Measurements from ENCODE around the gene POLR2H. TPM values are rescaled to one million over a fixed set of nuclear protein-coding genes. Genes with fewer than 3 reads are reported as not detected.

POLR2H gene
- polyA plus RNA-seq, 1 experiment, result 72.0 TPM

DNA sequence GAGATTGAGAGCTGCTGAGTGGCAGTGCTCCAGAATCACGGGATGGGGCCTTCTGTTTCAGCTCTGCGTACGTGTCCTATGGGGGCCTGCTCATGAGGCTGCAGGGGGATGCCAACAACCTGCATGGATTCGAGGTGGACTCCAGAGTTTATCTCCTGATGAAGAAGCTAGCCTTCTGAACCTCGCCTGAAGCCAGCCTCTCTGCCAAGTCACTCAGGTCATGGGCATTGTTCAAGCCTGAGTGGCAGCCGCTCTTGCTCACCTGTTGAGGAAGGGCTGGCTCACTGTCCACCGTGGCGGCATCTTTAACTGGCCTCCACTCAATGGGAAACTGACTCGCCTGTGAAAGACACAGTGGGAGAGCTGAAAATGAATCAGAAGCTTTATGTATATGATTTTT is 6.6 kb downstream of the POLR2H start:
- no peak overlapping the region for H3K4me3 ChIP-seq (ENCODE audit: low read depth, low read length)
- CTCF ChIA-PET, result interaction anchor here (0.7 to 10.3 kb wide), 5 partner anchors 14 to 174 kb away, joined by 3 to 195 read pairs (median 5); no protein-coding TSS in a partner anchor
- H3K27me3 ChIP-seq (ENCODE audit: control insufficient read depth, insufficient read depth, low read length), result no peaks in the 10 kb centered on the region
- no peak for DNase-seq (ENCODE audit: low read depth)
- H3K36me3 ChIP-seq (ENCODE audit: control insufficient read depth, insufficient read depth, low read length), result peaks cover 4% of the 10 kb centered on the region; the same call in 1 of the 2 replicates
- TF ChIP-seq, protein P1, sequence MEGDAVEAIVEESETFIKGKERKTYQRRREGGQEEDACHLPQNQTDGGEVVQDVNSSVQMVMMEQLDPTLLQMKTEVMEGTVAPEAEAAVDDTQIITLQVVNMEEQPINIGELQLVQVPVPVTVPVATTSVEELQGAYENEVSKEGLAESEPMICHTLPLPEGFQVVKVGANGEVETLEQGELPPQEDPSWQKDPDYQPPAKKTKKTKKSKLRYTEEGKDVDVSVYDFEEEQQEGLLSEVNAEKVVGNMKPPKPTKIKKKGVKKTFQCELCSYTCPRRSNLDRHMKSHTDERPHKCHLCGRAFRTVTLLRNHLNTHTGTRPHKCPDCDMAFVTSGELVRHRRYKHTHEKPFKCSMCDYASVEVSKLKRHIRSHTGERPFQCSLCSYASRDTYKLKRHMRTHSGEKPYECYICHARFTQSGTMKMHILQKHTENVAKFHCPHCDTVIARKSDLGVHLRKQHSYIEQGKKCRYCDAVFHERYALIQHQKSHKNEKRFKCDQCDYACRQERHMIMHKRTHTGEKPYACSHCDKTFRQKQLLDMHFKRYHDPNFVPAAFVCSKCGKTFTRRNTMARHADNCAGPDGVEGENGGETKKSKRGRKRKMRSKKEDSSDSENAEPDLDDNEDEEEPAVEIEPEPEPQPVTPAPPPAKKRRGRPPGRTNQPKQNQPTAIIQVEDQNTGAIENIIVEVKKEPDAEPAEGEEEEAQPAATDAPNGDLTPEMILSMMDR (IDR thresholded peaks at IDR 0.05; ENCODE audit: insufficient read depth, low read depth, low read length), result no peak
- POLR2A ChIA-PET, result no interaction called here

DNA sequence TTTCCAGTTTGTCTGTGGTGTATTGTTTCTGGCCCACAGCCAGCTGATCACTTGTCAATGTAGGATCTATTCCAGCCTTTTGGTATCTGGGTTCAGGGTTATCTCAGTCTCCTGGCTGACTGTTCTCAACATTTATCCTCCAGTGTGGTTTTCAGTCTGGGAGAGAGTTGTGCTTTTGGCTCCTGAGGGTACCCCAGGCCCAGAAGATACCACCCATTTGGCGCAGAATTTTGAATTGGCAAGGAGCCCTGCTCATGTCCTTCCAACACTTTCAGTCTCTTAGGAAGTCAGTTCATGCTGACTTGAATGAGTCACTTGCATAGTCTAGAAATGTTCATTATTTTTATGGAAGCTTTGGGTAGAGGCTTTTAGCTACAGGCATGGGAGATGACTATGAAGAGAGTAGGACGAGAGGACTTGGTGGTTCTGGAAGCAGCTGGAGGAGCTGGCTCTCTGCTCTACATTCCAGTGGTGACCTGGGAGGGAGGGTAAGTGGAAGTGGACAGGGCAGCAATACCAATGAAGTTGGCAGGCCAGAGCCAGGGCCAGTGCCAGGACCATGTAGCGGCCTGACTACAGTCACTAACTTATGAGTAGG is 7.2 kb downstream of the POLR2H start:
- CTCF ChIA-PET, result interaction anchor here (0.7 to 10.3 kb wide), 8 partner anchors 11 to 173 kb away, joined by 3 to 195 read pairs (median 3); partner anchors contain the start of gene CHRD
- peaks cover 4% of the 10 kb centered on the region; the same call in 1 of the 2 replicates for H3K36me3 ChIP-seq (ENCODE audit: control insufficient read depth, insufficient read depth, low read length)
- peak; percentile 46 for DNase-seq (ENCODE audit: low read depth)
- no peak overlapping the region for H3K4me3 ChIP-seq (ENCODE audit: low read depth, low read length)
- TF ChIP-seq, protein P1 (IDR thresholded peaks at IDR 0.05; ENCODE audit: insufficient read depth, low read depth, low read length), result no peak
- H3K27me3 ChIP-seq (ENCODE audit: control insufficient read depth, insufficient read depth, low read length), result no peaks in the 10 kb centered on the region
- POLR2A ChIA-PET, result interaction anchor here (0.6 kb wide), 1 partner anchor 381 kb away, joined by 3 read pairs; no protein-coding TSS in a partner anchor

DNA sequence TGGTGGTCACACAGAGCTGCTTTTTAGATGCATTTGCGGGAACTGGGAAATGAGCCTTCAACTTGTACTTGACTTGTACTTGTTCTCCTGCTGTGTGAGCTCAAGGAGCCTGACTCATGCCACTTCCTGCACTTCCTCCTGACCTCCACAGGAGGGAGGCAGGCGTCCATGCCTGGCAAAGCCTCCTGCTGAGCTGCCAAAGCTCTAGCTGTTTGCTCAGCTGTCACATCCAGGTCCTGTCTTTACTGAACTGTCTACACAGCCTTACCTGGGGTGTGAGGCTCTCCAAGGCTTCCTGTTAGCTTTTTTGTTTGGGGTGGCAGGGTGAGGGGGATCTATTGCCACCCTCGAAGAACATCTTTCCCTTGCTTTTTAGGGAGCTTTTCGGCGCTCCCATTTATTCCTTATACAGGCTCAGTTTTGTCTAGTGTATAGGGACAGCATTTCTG is 10.1 kb downstream of the POLR2H start:
- TF ChIP-seq, protein P1 (IDR thresholded peaks at IDR 0.05; ENCODE audit: insufficient read depth, low read depth, low read length), result peak; percentile 99
- peak; percentile 36 for DNase-seq (ENCODE audit: low read depth)
- H3K4me3 ChIP-seq (ENCODE audit: low read depth, low read length), result no peak overlapping the region
- H3K36me3 ChIP-seq (ENCODE audit: control insufficient read depth, insufficient read depth, low read length), result peaks cover 4% of the 10 kb centered on the region; the same call in 1 of the 2 replicates
- no peaks in the 10 kb centered on the region; the same call in 1 of the 2 replicates for H3K27me3 ChIP-seq (ENCODE audit: control insufficient read depth, insufficient read depth, low read length)
- ChIA-PET CTCF (interaction anchor here (0.6 to 10.3 kb wide), 44 partner anchors 8 to 474 kb away, joined by 3 to 195 read pairs (median 4); partner anchors contain the start of genes CLCN2, FAM131A and POLR2H), POLR2A (interaction anchor here (1.1 to 1.2 kb wide), 2 partner anchors 9 to 28 kb away, joined by 3 to 8 read pairs; no protein-coding TSS in a partner anchor)

DNA sequence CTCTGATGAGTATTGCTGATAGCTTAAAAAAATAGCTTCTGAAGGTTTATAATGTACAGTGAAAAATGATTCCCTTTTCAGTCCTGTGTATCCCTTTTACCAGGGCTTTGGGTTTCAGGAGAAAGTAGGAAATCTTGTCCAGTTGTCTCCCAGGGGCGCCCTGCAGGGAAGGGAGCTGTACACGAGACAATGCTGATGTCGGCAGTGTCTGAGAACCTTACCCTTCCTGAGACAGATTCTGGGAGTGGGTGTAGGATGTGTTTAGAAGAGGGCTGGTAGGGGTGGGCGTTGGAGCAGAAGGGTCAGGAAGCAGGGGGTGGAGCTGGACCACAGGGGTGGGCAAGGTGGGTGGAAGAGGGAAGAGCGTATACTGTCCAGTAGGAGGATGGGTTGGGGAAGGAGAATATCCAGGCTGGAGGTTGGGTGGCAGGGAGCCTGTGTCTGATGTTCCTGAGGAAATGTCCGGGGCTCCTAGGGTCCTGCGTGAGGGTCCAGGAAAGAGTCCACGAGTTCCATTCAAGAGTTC is 10.8 kb downstream of the POLR2H start:
- DNase-seq (ENCODE audit: low read depth), result no peak
- Histone ChIP-seq H3K36me3 (ENCODE audit: control insufficient read depth, insufficient read depth, low read length) (peaks cover 4% of the 10 kb centered on the region; the same call in 1 of the 2 replicates), H3K27me3 (ENCODE audit: control insufficient read depth, insufficient read depth, low read length) (no peaks in the 10 kb centered on the region; the same call in 1 of the 2 replicates), H3K4me3 (ENCODE audit: low read depth, low read length) (no peak overlapping the region)
- CTCF ChIA-PET, result interaction anchor here (0.9 to 10.3 kb wide), 33 partner anchors 8 to 475 kb away, joined by 3 to 195 read pairs (median 5); partner anchors contain the start of gene FAM131A
- POLR2A ChIA-PET, result interaction anchor here (1.2 kb wide), 1 partner anchor 8 kb away, joined by 3 read pairs; no protein-coding TSS in a partner anchor
- TF ChIP-seq, protein P1 (IDR thresholded peaks at IDR 0.05; ENCODE audit: insufficient read depth, low read depth, low read length), result no peak

DNA sequence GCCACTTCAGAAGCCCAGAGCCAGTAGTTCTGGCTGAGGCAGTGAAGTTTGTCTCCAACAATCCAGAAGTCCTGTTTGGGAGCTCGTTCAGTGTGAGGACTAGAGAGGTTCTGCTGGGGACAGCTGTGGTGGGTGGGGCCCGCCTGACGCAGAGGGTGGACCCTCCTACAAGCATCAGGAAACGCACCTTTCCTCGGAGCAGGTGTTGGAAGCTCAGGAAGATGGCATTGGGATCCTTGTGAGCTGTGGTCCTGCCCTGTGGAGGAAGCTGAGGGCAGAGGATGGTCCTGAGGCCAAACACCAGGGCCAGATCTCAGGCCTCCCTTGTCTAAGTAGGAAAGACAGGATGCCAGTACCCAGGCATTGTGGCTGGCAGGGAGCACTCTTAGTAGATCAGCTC is 11.4 kb downstream of the POLR2H start:
- POLR2A ChIA-PET, result no interaction called here
- TF ChIP-seq, protein P1 (IDR thresholded peaks at IDR 0.05; ENCODE audit: insufficient read depth, low read depth, low read length), result no peak
- no peak for DNase-seq (ENCODE audit: low read depth)

More for the DNA sequence above, 11.4 kb downstream of the POLR2H start:
- H3K27me3 ChIP-seq (ENCODE audit: control insufficient read depth, insufficient read depth, low read length), result no peaks in the 10 kb centered on the region; the same call in 1 of the 2 replicates
- peaks cover 2% of the 10 kb centered on the region; the same call in 1 of the 2 replicates for H3K36me3 ChIP-seq (ENCODE audit: control insufficient read depth, insufficient read depth, low read length)
- CTCF ChIA-PET, result interaction anchor here (1.0 to 10.3 kb wide), 12 partner anchors 9 to 406 kb away, joined by 3 to 195 read pairs (median 11); partner anchors contain the start of gene FAM131A
- no peak overlapping the region for H3K4me3 ChIP-seq (ENCODE audit: low read depth, low read length)
